Activated CD4-positive, alpha-beta T cell treated with anti-CD3 and anti-CD28 coated beads, Interleukin-2, amount 10 ng/mL, durations not matched to agents 7 days and 5 days (primary cell): ENCODE results near the gene RCSD1. TPM values are rescaled to one million over a fixed set of nuclear protein-coding genes. Genes with fewer than 3 reads are reported as not detected.
A peak's percentile ranks its signal among the peaks of the same experiment; 100 is the strongest.

Experiments
- CTCF ChIA-PET: fragments of 350-600 bp; sonication (Branson Sonifier 250); formaldehyde crosslinking; loops from one replicate; lab custom pipeline; 2021; ENCODE audit warnings: antibody characterized with exemption; lab: Charles Lee
- POLR2A ChIA-PET: fragments of 350-600 bp; sonication (Branson Sonifier 250); formaldehyde crosslinking; loops from one replicate; lab custom pipeline; 2021; ENCODE audit warnings: antibody characterized with exemption; lab: Charles Lee
- DNase-seq: peaks from one replicate; pipeline ENCODE4 v3.0.0-alpha.2; 2020
- H3K27ac Mint-ChIP-seq: one replicate; pipeline ENCODE4 v1.8.0; 2021; ENCODE audit warnings: mild to moderate bottlenecking, moderate library complexity, mixed read lengths
- H3K27me3 Mint-ChIP-seq: one replicate; pipeline ENCODE4 v1.8.0; 2021; ENCODE audit warnings: mixed read lengths
- H3K36me3 Mint-ChIP-seq: one replicate; pipeline ENCODE4 v1.8.0; 2021; ENCODE audit warnings: low read depth, mixed read lengths
- H3K4me1 Mint-ChIP-seq: one replicate; pipeline ENCODE4 v1.8.0; 2021; ENCODE audit warnings: mixed read lengths
- H3K4me3 Mint-ChIP-seq: one replicate; pipeline ENCODE4 v1.8.0; 2021; ENCODE audit warnings: mild to moderate bottlenecking, moderate library complexity, mixed read lengths
- H3K9me3 Mint-ChIP-seq: one replicate; pipeline ENCODE4 v1.8.0; 2021; ENCODE audit warnings: mixed read lengths
- total RNA-seq, 2 experiments: library from RNA; stranded (reverse); gene quantifications; one replicate each; pipeline ENCODE4 v1.2.3, GENCODE V29; 2021

RCSD1 gene
- total RNA-seq, 2 experiments from 2014 or later, result 152 to 157 TPM

DNA sequence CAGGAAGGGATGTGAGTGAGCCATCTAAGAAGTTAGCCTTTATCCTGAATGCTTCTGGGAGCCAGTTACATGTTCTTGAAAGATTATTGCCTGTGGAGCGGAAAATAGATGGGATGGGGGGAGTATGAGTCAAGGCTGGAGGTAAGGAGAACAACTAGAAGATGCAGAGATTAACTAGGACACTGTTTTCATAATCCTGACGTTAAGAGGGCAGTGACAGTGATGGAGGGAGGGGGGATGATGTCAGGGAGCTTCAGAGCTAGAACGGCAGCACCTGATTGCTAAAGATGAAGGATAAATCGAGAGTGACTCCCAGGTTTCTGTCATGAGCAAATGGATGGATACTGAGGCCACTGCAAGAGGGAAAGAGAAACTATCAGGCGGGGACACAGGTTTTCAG, 10.0 kb upstream of the RCSD1 start:
- no peak for DNase-seq
- H3K27me3 Mint-ChIP-seq, result no peaks in the 10 kb centered on the region
- H3K27ac Mint-ChIP-seq, result peak overlapping the region; percentile 33
- POLR2A ChIA-PET, result no interaction called here
- CTCF ChIA-PET, result interaction anchor here (1.4 to 4.2 kb wide), 2 partner anchors 9 to 19 kb away, joined by 4 to 10 read pairs; no protein-coding TSS in a partner anchor
- peaks cover 71% of the 10 kb centered on the region for H3K4me1 Mint-ChIP-seq
- H3K9me3 Mint-ChIP-seq, result peaks cover 17% of the 10 kb centered on the region
- H3K4me3 Mint-ChIP-seq, result no peak overlapping the region
- H3K36me3 Mint-ChIP-seq, result peaks cover 17% of the 10 kb centered on the region

DNA sequence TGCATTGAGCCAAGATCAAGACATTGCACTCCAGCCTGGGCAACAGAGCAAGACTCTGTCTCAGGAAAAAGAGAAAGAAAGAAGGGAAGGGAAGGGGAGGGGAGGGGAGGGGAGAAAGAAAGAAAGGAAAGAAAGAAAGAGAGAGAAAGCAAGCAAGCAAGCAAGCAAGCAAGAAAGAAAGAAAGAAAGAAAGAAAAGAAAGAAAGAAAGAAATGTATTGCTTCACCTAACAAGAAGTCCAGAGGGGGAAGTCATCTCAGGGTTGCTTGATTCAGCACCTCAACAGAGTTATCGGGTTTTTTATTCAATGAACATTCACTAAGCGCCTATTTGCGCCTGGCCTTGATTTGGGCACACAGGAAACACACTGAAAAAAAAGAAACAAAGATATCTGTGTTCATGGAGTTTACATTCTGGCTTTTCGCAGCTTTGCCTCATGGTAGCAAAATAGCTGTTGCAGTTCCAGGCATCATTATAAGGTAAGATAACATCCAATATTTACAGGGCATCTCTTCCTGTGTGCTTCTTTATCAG, 8.2 kb upstream of the RCSD1 start:
- DNase-seq, result no peak
- Mint-ChIP-seq H3K27me3 (no peaks in the 10 kb centered on the region), H3K36me3 (peaks cover 19% of the 10 kb centered on the region), H3K27ac (no peak overlapping the region), H3K4me3 (peak overlapping the region; percentile 3), H3K9me3 (peaks cover 22% of the 10 kb centered on the region), H3K4me1 (peaks cover 80% of the 10 kb centered on the region)
- CTCF ChIA-PET, result interaction anchor here (4.2 kb wide), 1 partner anchor 21 kb away, joined by 10 read pairs; no protein-coding TSS in a partner anchor
- POLR2A ChIA-PET, result no interaction called here

DNA sequence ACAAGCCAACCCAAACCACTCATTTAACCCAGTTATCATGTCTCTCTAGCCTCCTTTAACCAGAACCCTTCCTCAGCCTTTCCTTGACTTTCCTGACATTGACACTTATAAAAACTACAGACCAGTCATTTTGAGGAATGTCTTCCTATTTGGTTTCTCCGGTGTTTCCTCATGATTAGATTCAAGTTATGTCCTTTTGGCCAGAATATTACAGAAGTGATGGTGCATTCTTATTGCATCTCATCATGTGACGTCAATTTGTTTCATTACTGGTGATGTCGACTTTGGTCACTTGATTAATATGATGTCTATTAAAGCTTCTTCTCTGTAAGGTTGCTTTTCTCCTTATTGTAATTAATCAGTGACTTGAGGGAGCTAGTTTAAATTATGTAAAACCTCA, 6.1 kb upstream of the RCSD1 start:
- no peaks in the 10 kb centered on the region for H3K27me3 Mint-ChIP-seq
- peaks cover 18% of the 10 kb centered on the region for H3K9me3 Mint-ChIP-seq
- peaks cover 80% of the 10 kb centered on the region for H3K4me1 Mint-ChIP-seq
- DNase-seq, result no peak
- POLR2A ChIA-PET, result no interaction called here
- H3K27ac Mint-ChIP-seq, result peak overlapping the region; percentile 15
- H3K36me3 Mint-ChIP-seq, result peaks cover 19% of the 10 kb centered on the region
- CTCF ChIA-PET, result interaction anchor here (0.8 kb wide), 1 partner anchor 23 kb away, joined by 3 read pairs; no protein-coding TSS in a partner anchor
- H3K4me3 Mint-ChIP-seq, result no peak overlapping the region

DNA sequence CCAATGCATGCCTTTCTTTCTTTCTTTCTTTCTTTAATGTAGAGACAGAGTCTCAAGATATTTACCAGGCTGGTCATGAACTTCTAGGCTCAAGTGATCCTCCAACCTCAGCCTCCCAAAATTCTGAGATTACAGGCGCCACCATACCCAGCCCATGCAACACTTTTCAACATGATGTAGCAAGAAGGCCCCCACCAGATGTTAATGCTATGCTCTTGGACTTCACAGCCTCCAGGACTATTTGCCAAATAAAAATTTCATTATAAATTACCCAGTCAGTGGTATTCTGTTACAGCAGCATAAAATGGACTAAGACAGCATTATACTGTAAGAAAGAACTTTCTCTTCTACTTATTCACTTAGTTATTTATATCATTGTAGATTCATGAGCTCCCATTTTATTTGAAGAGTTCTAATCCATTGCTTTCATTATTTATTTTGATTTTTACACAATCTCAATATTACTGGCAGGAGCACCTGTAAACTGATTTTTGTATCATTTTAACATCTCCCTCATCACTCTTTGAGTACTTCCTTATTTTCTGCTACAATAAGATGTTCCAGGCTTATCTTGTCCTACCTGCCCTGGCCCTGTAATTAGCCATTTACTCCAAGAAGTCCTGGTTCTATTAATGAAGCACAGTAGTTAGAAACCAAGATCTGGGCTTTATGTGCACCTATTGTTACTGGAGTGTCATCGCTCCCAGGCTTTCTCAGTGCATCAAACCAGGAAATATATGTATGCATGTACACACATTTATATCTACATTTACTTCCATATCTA, 4.8 kb upstream of the RCSD1 start:
- DNase-seq, result no peak
- H3K36me3 Mint-ChIP-seq, result peaks cover 24% of the 10 kb centered on the region
- H3K27ac Mint-ChIP-seq, result no peak overlapping the region
- ChIA-PET POLR2A (no interaction called here), CTCF (interaction anchor here (0.5 to 0.8 kb wide), 2 partner anchors 24 to 215 kb away, joined by 3 to 4 read pairs; no protein-coding TSS in a partner anchor)
- H3K9me3 Mint-ChIP-seq, result peaks cover 18% of the 10 kb centered on the region
- no peak overlapping the region for H3K4me3 Mint-ChIP-seq
- H3K27me3 Mint-ChIP-seq, result no peaks in the 10 kb centered on the region
- peaks cover 76% of the 10 kb centered on the region for H3K4me1 Mint-ChIP-seq

DNA sequence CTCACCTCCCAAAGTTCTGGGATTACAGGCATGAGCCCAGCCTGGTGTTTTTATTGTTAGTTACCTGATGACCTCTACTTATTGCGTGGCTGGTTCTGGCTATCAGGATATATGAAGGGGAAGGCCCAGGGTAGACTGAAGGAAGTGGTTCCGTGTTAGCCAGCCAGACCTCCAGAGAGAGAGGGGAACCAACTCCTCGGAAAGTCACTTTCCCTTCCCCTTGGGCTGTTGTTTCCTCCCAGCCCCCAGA, 2.5 kb upstream of the RCSD1 start:
- peaks cover 43% of the 10 kb centered on the region for H3K36me3 Mint-ChIP-seq
- peak overlapping the region; percentile 85 for H3K4me3 Mint-ChIP-seq
- H3K9me3 Mint-ChIP-seq, result peaks cover 18% of the 10 kb centered on the region
- ChIA-PET CTCF (interaction anchor here (0.5 to 2.5 kb wide), 5 partner anchors 10 to 109 kb away, joined by 3 to 9 read pairs (median 5); partner anchors contain the start of gene CD247), POLR2A (interaction anchor here (1.5 kb wide), 1 partner anchor 10 kb away, joined by 4 read pairs; no protein-coding TSS in a partner anchor)
- peaks cover 65% of the 10 kb centered on the region for H3K4me1 Mint-ChIP-seq
- peak; percentile 22 for DNase-seq
- H3K27ac Mint-ChIP-seq, result peak overlapping the region; percentile 99
- no peaks in the 10 kb centered on the region for H3K27me3 Mint-ChIP-seq

DNA sequence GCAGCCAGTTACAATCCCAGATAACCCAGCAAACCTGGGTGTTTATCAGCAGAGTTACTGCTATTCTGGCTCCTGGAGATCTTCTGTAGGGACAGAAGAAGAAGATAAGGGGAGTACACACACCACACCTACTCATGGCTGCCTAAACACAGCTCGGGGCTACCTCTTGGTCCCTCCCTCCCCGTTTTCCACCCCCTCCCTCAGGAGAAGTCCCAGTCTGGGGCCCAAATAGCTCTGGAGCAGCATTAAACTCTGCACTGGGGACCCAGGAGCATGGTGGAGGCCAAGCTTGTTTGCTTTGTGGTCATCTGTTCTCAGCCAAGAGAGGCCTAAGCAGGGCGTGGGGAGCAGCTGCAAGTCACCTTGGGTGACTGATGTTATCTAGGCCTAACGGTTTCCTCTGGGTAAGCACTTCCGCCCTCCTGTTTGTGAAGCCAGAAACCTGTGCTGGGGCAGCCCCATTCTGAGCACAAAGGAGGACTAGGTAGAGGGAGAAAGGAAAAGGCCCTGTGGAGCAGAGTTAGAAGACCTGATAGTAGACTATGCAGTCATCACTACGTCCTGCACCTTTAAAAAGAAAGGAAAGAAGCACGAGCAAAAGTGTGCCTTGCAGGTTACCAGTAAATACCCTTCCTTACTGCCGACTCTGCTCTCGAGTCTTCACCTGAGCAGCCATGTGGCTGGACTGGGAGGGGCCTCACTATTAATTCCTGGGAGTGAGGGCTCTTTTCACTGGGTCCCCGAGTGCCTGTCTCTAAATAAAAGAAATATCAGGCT, 2.0 kb upstream of the RCSD1 start:
- Mint-ChIP-seq H3K4me1 (peaks cover 65% of the 10 kb centered on the region), H3K36me3 (peaks cover 49% of the 10 kb centered on the region), H3K27me3 (no peaks in the 10 kb centered on the region), H3K9me3 (peaks cover 18% of the 10 kb centered on the region), H3K4me3 (peak overlapping the region; percentile 85), H3K27ac (peak overlapping the region; percentile 99)
- ChIA-PET CTCF (interaction anchor here (0.5 to 2.5 kb wide), 4 partner anchors 11 to 110 kb away, joined by 4 to 9 read pairs (median 6); partner anchors contain the start of gene CD247), POLR2A (interaction anchor here (1.5 kb wide), 1 partner anchor 11 kb away, joined by 4 read pairs; no protein-coding TSS in a partner anchor)
- peak; percentile 88 for DNase-seq

DNA sequence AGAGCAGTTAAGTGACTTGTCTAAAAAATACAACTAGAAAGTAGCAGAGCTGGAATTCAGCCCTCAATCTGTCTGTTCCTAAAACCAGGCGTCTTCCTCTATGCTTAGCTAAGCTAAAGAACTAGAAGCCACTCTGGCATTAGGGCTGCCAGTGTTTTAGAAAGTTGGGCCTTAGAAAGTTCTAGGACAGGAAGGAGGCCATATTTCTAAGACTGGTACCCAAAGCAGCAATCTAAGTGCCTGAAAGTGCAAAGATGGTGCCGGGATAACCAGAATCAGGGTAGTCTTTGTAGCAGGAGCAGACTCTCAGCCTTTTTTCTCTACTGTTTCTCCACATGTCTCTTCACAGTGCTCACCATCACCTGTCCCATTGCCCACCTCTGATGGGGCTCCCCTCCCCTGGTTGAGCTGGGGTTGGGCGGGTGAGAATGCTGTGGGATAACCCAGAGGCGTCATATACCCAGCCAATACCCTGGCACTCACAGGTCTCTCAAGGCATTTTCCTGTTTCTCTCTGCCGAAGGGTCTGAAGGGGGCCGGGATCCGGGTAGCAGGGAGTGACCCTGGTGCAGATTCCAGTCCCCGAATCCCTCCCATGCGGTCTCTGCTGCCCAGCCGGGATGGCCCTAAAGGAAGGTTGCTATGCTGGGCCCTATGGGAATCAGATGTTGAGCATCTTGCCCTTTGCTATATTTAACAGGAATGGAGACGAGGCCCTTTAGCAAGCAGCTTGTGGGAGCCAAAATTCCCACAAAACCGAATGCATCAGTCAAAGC, 1.1 kb upstream of the RCSD1 start:
- H3K4me1 Mint-ChIP-seq, result peaks cover 69% of the 10 kb centered on the region
- H3K27me3 Mint-ChIP-seq, result no peaks in the 10 kb centered on the region
- H3K27ac Mint-ChIP-seq, result peak overlapping the region; percentile 99
- peaks cover 16% of the 10 kb centered on the region for H3K9me3 Mint-ChIP-seq
- H3K4me3 Mint-ChIP-seq, result peak overlapping the region; percentile 85
- POLR2A ChIA-PET, result interaction anchor here (1.5 kb wide), 1 partner anchor 12 kb away, joined by 4 read pairs; no protein-coding TSS in a partner anchor
- peaks cover 55% of the 10 kb centered on the region for H3K36me3 Mint-ChIP-seq
- no peak for DNase-seq
- CTCF ChIA-PET, result interaction anchor here (0.8 to 2.1 kb wide), 4 partner anchors 9 to 111 kb away, joined by 3 to 6 read pairs (median 4); partner anchors contain the start of gene CD247

DNA sequence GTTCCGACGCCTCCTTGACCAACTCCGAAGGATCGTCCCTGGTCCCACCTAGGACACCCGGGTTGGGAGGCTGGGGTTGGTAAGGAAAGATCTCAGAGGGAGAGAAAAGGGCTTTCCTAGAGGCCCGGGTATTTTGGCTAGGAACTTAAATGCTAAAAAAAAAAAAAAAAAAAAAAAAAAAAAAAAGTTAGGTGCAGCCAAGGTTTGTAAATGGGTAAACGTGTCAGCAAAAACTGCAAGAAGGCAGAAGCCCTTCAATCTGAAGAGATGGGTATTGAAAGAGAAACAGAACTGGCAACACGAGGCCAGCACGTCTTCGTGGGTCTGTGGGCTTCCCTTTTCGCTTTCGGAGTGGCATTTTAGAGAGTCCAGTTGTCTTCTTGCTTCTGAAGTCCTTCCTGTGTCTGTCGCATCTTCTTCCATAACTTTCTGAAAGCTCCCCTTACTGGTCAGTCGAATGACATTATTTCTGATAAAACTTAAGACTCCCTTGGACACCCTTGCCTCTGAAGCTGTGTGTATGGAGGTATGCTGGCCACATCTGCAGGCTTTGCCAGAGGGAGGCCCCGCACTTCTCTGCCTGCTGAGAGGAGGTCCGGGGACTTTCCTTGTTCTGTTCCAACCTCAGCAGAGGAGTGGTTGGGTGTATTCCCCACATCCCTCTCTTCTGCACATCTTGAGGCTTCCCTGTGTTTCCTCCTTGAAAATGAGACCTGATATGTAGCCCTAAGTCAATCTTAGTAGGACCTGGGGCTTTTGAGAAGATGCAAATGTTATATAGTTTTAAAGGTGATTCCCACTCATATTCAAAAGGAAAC, 745 bp downstream of the RCSD1 start:
- H3K4me1 Mint-ChIP-seq, result peaks cover 77% of the 10 kb centered on the region
- H3K4me3 Mint-ChIP-seq, result peak overlapping the region; percentile 85
- peak; percentile 48 for DNase-seq
- H3K36me3 Mint-ChIP-seq, result peaks cover 57% of the 10 kb centered on the region
- peaks cover 3% of the 10 kb centered on the region for H3K9me3 Mint-ChIP-seq
- H3K27ac Mint-ChIP-seq, result peak overlapping the region; percentile 89
- ChIA-PET POLR2A (interaction anchor here (1.2 kb wide), 1 partner anchor 30 kb away, joined by 3 read pairs; no protein-coding TSS in a partner anchor), CTCF (interaction anchor here (1.0 to 1.6 kb wide), 3 partner anchors 10 to 96 kb away, joined by 3 to 4 read pairs (median 3); no protein-coding TSS in a partner anchor)
- H3K27me3 Mint-ChIP-seq, result no peaks in the 10 kb centered on the region

DNA sequence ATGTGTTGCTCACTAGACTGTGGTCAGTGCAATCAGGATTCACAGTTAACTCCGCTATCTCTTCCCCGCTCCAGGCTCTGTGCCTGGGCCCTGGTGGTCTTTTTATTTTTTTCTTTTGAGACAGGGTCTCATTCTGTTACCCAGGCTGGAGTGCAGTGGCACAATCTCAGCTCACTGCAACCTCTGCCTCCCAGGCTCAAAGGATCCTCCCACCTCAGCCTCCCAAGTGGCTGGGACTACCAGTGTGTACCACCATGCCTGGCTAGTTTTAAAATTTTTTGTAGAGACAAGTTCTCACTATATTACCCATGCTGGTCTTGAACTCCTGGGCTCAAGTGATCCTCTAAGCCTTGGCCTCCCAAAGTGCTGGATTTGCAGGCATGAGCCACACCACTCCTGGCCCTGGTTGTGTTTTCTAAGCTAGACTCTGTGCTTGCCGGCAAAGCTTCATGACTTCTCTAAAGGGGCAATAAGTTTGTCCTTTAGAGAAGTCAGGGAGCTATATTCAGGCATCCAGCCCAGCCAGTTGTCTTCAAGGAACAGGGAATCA, 1.4 kb downstream of the RCSD1 start:
- ChIA-PET CTCF (interaction anchor here (0.8 to 1.6 kb wide), 4 partner anchors 9 to 97 kb away, joined by 3 to 4 read pairs (median 3); no protein-coding TSS in a partner anchor), POLR2A (interaction anchor here (0.6 to 1.2 kb wide), 3 partner anchors 30 to 176 kb away, joined by 3 read pairs; no protein-coding TSS in a partner anchor)
- Mint-ChIP-seq H3K27ac (peak overlapping the region; percentile 89), H3K4me1 (peaks cover 78% of the 10 kb centered on the region), H3K9me3 (no peaks in the 10 kb centered on the region), H3K27me3 (no peaks in the 10 kb centered on the region), H3K4me3 (peak overlapping the region; percentile 85), H3K36me3 (peaks cover 59% of the 10 kb centered on the region)
- no peak for DNase-seq

DNA sequence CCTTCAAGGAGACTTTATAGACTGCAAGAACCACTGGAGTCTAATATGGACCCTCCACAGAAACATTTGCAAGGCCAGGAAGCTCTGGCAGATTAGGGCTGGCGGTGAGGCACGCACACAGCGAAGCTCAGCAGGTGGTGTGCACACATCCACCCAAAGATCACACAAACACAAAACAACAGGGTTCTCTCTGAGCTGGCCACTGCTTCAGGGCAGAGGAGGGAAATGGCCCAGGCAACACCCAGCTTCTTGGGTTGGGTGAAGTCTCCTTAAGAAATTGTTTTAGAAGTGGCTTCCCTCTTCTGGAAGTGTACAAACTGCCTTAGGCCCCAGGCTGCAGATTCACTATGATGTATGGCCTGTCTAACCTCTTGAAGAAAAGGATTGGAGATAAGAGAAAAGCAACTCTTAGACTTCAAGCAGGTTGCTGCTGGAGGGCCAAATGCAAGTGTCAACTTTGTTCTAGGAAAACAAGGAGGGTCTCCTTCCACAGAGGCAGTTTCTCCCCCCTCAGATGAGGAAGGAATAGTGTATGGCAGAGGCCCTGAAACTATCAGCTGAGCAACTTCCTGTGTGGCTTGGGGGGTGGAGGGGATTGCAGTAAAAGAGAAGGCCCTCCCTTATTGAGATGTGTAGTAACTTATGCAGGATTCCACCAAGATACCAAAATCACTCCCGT, 2.0 kb downstream of the RCSD1 start:
- H3K36me3 Mint-ChIP-seq, result peaks cover 64% of the 10 kb centered on the region
- ChIA-PET POLR2A (interaction anchor here (0.6 to 1.2 kb wide), 3 partner anchors 30 to 177 kb away, joined by 3 read pairs; no protein-coding TSS in a partner anchor), CTCF (interaction anchor here (0.8 to 1.6 kb wide), 4 partner anchors 9 to 98 kb away, joined by 3 to 4 read pairs (median 3); no protein-coding TSS in a partner anchor)
- H3K27me3 Mint-ChIP-seq, result no peaks in the 10 kb centered on the region
- peak overlapping the region; percentile 89 for H3K27ac Mint-ChIP-seq
- H3K4me3 Mint-ChIP-seq, result peak overlapping the region; percentile 85
- H3K9me3 Mint-ChIP-seq, result no peaks in the 10 kb centered on the region
- DNase-seq, result peak; percentile 47
- peaks cover 79% of the 10 kb centered on the region for H3K4me1 Mint-ChIP-seq
